ENCODE results near the gene METRNL.
"Not testable (repeated sequence)": the region's sequence is repeated elsewhere in the genome, so short reads cannot be mapped to it uniquely, and the experiment has no call there.

METRNL gene

GRCh38 chr17:83123896-83124801, 44.7 kb downstream of the METRNL start:
- DNase-seq (ENCODE audit: low read depth) = no peak

- DNase-seq (ENCODE audit: low read depth) = no peak
Measured at GRCh38 chr17:83124871-83125514, 45.6 kb downstream of the METRNL start.

- no peak for DNase-seq (ENCODE audit: low read depth)
Measured at GRCh38 chr17:83125515-83126274, 46.3 kb downstream of the METRNL start.

- no peak for DNase-seq (ENCODE audit: low read depth)
Measured at GRCh38 chr17:83126275-83126811, 46.9 kb downstream of the METRNL start.

- DNase-seq (ENCODE audit: low read depth) = no peak
Measured at GRCh38 chr17:83127431-83128160, 48.2 kb downstream of the METRNL start.

GRCh38 chr17:83128306-83129240, 49.2 kb downstream of the METRNL start:
- DNase-seq (ENCODE audit: low read depth) = no peak

GRCh38 chr17:83129676-83130075, 50.3 kb downstream of the METRNL start:
- DNase-seq (ENCODE audit: low read depth) = no peak

GRCh38 chr17:83131401-83132011, 52.1 kb downstream of the METRNL start:
- DNase-seq (ENCODE audit: low read depth) = no peak

GRCh38 chr17:83132251-83133081, 53.1 kb downstream of the METRNL start:
- DNase-seq (ENCODE audit: low read depth) = no peak

- no peak for DNase-seq (ENCODE audit: low read depth)
Measured at GRCh38 chr17:83133302-83134121, 54.1 kb downstream of the METRNL start.

- not testable (repeated sequence) for DNase-seq (ENCODE audit: low read depth)
Measured at GRCh38 chr17:83134456-83134855, 55.0 kb downstream of the METRNL start.

GRCh38 chr17:83135692-83136091, 56.3 kb downstream of the METRNL start:
- DNase-seq (ENCODE audit: low read depth) = no peak

- DNase-seq (ENCODE audit: low read depth) = no peak
Measured at GRCh38 chr17:83136156-83136555, 56.7 kb downstream of the METRNL start.

- DNase-seq (ENCODE audit: low read depth) = no peak
Measured at GRCh38 chr17:83136931-83137330, 57.5 kb downstream of the METRNL start.

- no peak for DNase-seq (ENCODE audit: low read depth)
Measured at GRCh38 chr17:83137523-83137922, 58.1 kb downstream of the METRNL start.

GRCh38 chr17:83138820-83139219, 59.4 kb downstream of the METRNL start:
- no peak for DNase-seq (ENCODE audit: low read depth)

- not testable (repeated sequence) for DNase-seq (ENCODE audit: low read depth)
Measured at GRCh38 chr17:83139541-83140248, 60.3 kb downstream of the METRNL start.

- DNase-seq (ENCODE audit: low read depth) = not testable (repeated sequence)
Measured at GRCh38 chr17:83140249-83140566, 60.8 kb downstream of the METRNL start.

All from iris pigment epithelial cell (primary cell).